Stimulated activated CD4-positive, alpha-beta T cell treated with anti-CD3 and anti-CD28 coated beads, TNF-alpha, amount 100 ng/mL, for 24 hours (primary cell): Measurements from ENCODE around the gene AKAP17A.
"Not testable (repeated sequence)": the region's sequence is repeated elsewhere in the genome, so short reads cannot be mapped to it uniquely, and the experiment has no call there.

Source experiments
- DNase-seq, 3 experiments: peaks; one replicate each; pipeline ENCODE4 v3.0.0-alpha.2; 2020; ENCODE audit warnings: low read depth in 3 of 3

Gene AKAP17A

GRCh38 chrX:1591102-1591862 is at the start of gene AKAP17A:
TSS of gene AKAP17A (plus strand) at chrX:1591604. CDS start at chrX:1593463, 1,859 bp downstream.
- DNase-seq = peak; percentile 98 to 99 (median 99)

- no peak for DNase-seq
These were observed 48.2 kb upstream of the AKAP17A start for GRCh38 chrX:1542994-1543725.

GRCh38 chrX:1545776-1546408 is 45.5 kb upstream of the AKAP17A start:
- no peak for DNase-seq

GRCh38 chrX:1546691-1547251 is 44.6 kb upstream of the AKAP17A start:
- DNase-seq = no peak

- no peak for DNase-seq
These were observed 39.4 kb upstream of the AKAP17A start for GRCh38 chrX:1551959-1552546.

- no peak for DNase-seq
These were observed 36.8 kb upstream of the AKAP17A start for GRCh38 chrX:1554469-1555210.

GRCh38 chrX:1555370-1555769 is 36.0 kb upstream of the AKAP17A start:
- DNase-seq = no peak

- not testable (repeated sequence) for DNase-seq
These were observed 34.0 kb upstream of the AKAP17A start for GRCh38 chrX:1557442-1557841.

- no peak for DNase-seq
These were observed 32.5 kb upstream of the AKAP17A start for GRCh38 chrX:1558761-1559468.

- no peak for DNase-seq
These were observed 30.2 kb upstream of the AKAP17A start for GRCh38 chrX:1561164-1561563.

DNA sequence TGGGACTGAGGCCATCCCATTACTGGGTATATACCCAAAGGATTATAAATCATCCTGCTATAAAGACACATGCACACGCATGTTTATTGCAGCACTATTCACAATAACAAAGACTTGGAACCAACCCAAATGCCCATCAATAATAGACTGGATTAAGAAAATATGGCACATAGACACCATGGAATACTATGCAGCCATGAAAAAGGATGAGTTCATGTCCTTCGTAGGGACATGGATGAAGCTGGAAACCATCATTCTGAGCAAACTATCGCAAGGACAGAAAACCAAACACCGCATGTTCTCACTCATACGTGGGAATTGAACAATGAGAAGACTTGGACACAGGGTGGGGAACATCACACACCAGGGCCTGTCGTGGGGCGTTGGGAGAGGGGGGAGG is 27.3 kb upstream of the AKAP17A start:
- DNase-seq = not testable (repeated sequence)

DNA sequence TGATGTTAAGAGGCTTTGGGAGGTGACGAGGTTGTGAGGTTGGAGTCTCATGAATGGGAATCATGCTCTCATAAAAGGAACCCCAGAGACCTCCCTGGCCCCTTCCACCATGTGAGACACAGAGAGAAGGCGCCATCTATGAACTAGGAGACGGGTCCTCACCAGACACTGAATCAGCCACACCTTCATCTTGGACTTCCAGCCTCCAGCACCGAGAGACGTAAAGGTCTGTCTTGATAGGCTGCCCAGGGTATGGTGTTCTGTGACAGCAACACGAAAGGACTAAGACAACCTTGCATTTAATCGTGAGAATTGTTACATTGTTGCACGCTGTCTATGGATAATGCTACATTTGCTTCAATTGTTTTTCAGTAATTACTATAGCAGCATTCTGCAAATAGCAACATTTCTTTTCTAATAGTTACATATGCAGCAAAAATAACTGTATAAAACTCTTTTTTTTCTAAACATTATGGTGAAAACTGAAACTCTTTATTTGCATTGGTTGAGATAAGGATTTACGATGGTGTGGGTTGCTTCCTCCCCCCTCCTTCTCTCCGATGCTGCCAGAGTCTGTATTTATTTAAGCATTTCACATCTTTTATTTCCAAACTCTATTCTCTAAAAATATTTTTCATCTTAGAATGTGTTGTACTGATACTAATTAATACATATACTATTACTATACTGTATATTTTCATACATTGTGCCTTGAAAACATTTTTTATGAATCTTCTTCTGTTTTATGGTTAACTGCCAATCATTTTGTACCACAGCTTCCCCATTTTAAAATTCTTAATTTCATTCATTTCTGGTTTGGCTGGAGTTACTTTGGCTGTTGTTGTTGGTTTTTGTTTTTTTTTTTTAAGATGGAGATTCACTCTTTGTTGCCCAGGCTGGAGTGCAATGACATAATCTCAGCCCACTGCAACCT is 26.4 kb upstream of the AKAP17A start:
- DNase-seq = no peak

GRCh38 chrX:1574181-1574580 is 17.2 kb upstream of the AKAP17A start:
- DNase-seq = not testable (repeated sequence)

GRCh38 chrX:1576201-1576992 is 15.0 kb upstream of the AKAP17A start:
- no peak for DNase-seq

- DNase-seq = no peak
These were observed 13.6 kb upstream of the AKAP17A start for GRCh38 chrX:1577845-1578244.

DNA sequence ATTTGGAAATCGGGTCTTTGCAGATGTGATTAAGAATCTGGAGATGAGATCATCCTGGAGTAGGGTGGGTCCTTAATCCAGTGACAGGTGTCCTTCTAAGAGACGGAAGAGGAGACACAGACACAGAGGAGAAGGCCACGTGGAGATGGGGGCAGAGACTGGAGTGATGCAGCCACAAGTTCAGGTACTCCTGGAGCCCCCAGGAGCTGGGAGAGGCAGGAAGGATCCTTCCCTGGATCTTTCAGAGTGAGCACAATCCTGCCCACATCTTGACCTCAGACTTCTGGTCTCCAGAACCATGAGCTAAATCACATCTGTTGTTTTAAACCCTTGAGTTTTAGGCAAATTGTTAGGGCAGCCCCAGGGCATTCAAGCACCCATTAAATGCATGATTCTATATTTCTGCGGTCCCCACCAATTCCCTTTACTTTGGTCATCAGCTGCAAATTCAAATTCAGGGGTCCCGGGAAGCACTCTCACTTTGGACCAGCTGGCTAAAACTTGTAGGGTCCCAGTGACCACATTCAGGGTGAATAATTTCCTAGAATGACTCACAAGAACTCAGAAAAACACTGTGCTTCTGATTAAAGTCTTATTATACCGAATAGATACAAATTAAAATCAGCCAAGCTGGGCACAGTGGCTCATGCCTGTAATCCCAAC is 12.8 kb upstream of the AKAP17A start:
- no peak for DNase-seq

GRCh38 chrX:1581132-1581531 is 10.3 kb upstream of the AKAP17A start:
- peak; percentile 41 to 71 (median 65) for DNase-seq
